ENCODE data around the gene HMCN1.

DNA sequence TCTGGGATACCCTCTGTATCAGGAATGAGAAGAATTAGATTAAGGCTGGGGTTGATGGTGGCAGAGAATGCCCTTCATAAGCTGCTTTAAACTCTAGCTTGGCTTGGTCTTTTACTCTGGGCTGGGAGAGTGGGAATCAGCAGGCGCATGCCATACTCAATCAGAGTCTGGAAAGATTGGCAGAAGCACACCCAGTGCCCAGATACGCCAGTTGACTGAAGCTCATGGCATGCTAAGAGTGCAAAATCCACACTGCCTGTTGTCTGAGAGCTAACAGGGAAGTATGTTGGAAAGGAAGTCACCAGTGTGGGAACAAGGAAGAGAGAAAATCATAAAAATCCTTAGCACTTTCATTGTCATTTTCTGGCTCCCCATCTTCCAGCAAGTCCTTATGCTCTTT is 53.0 kb downstream of the HMCN1 start:
- TF ChIP-seq, protein P1, sequence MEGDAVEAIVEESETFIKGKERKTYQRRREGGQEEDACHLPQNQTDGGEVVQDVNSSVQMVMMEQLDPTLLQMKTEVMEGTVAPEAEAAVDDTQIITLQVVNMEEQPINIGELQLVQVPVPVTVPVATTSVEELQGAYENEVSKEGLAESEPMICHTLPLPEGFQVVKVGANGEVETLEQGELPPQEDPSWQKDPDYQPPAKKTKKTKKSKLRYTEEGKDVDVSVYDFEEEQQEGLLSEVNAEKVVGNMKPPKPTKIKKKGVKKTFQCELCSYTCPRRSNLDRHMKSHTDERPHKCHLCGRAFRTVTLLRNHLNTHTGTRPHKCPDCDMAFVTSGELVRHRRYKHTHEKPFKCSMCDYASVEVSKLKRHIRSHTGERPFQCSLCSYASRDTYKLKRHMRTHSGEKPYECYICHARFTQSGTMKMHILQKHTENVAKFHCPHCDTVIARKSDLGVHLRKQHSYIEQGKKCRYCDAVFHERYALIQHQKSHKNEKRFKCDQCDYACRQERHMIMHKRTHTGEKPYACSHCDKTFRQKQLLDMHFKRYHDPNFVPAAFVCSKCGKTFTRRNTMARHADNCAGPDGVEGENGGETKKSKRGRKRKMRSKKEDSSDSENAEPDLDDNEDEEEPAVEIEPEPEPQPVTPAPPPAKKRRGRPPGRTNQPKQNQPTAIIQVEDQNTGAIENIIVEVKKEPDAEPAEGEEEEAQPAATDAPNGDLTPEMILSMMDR (IDR thresholded peaks at IDR 0.05), result no peak
- no peak for TF ChIP-seq POLR2A (IDR thresholded peaks at IDR 0.05)

Data from heart left ventricle (tissue), 13 donors.